HEK293 (cell line): Measurements from ENCODE around the gene SBNO2.

Experiments used
- ATF2 ChIP-seq: fragments of 450-650 bp; formaldehyde crosslinking; IDR thresholded peaks from 2 replicates; pipeline ENCODE4 v1.5.1; 2016; ENCODE audit warnings: missing biosample characterization, missing genetic modification characterization, low read depth
- KLF17 ChIP-seq: fragments of 450-650 bp; formaldehyde crosslinking; IDR thresholded peaks from 2 replicates; pipeline ENCODE4 v1.5.1; 2016; ENCODE audit warnings: missing biosample characterization, missing genetic modification characterization
- MZF1 ChIP-seq: fragments of 450-650 bp; formaldehyde crosslinking; IDR thresholded peaks from 2 replicates; pipeline ENCODE4 v1.5.1; 2017; ENCODE audit warnings: missing biosample characterization, missing genetic modification characterization, borderline replicate concordance
- PRDM2 ChIP-seq: fragments of 450-650 bp; formaldehyde crosslinking; IDR thresholded peaks from 2 replicates; pipeline ENCODE4 v1.5.1; 2016; ENCODE audit warnings: missing biosample characterization, missing genetic modification characterization, borderline replicate concordance
- PRDM4 ChIP-seq: fragments of 450-650 bp; formaldehyde crosslinking; IDR thresholded peaks from 2 replicates; pipeline ENCODE4 v1.5.1; 2017; ENCODE audit warnings: missing biosample characterization, missing genetic modification characterization
- TRIM28 ChIP-seq: IDR thresholded peaks from 2 replicates; pipeline ENCODE4 v1.6.1; 2011; ENCODE audit warnings: low read length, control low read depth, borderline replicate concordance
- YY1 ChIP-seq: fragments of 450-650 bp; formaldehyde crosslinking; IDR thresholded peaks from 2 replicates; pipeline ENCODE4 v1.5.1; 2018; ENCODE audit warnings: missing biosample characterization, missing genetic modification characterization
- ZFHX2 ChIP-seq: fragments of 450-650 bp; formaldehyde crosslinking; conservative IDR thresholded peaks from 2 replicates; pipeline ENCODE4 v1.5.1; 2016; ENCODE audit warnings: missing biosample characterization, missing genetic modification characterization
- ZNF114 ChIP-seq: fragments of 450-650 bp; formaldehyde crosslinking; IDR thresholded peaks from 2 replicates; pipeline ENCODE4 v1.5.0; 2017; ENCODE audit warnings: missing biosample characterization, missing genetic modification characterization
- ZNF146 ChIP-seq: fragments of 450-650 bp; formaldehyde crosslinking; IDR thresholded peaks from 2 replicates; pipeline ENCODE4 v1.5.1; 2016; ENCODE audit warnings: missing biosample characterization, missing genetic modification characterization
- ZNF184 ChIP-seq: fragments of 450-650 bp; IDR thresholded peaks from 2 replicates; pipeline ENCODE4 v1.5.1; 2018; ENCODE audit warnings: missing biosample characterization, mild to moderate bottlenecking, missing genetic modification characterization
- ZNF221 ChIP-seq: fragments of 450-650 bp; formaldehyde crosslinking; IDR thresholded peaks from 2 replicates; pipeline ENCODE4 v1.5.1; 2017; ENCODE audit warnings: missing biosample characterization, missing genetic modification characterization, borderline replicate concordance
- ZNF239 ChIP-seq: fragments of 450-650 bp; formaldehyde crosslinking; IDR thresholded peaks from 2 replicates; pipeline ENCODE4 v1.5.1; 2016; ENCODE audit warnings: missing biosample characterization, missing genetic modification characterization
- ZNF24 ChIP-seq: fragments of 450-650 bp; formaldehyde crosslinking; IDR thresholded peaks from 2 replicates; pipeline ENCODE4 v1.5.1; 2016; ENCODE audit warnings: missing biosample characterization, missing genetic modification characterization
- ZNF335 ChIP-seq: fragments of 450-650 bp; formaldehyde crosslinking; conservative IDR thresholded peaks from 2 replicates; pipeline ENCODE4 v1.5.1; 2016; ENCODE audit warnings: missing biosample characterization, missing genetic modification characterization
- ZNF48 ChIP-seq: fragments of 450-650 bp; formaldehyde crosslinking; IDR thresholded peaks from 2 replicates; pipeline ENCODE4 v1.5.1; 2016; ENCODE audit warnings: missing biosample characterization, missing genetic modification characterization
- ZNF510 ChIP-seq: fragments of 450-650 bp; formaldehyde crosslinking; IDR thresholded peaks from 2 replicates; pipeline ENCODE4 v1.5.1; 2018; ENCODE audit warnings: mild to moderate bottlenecking, missing genetic modification characterization, missing biosample characterization; ENCODE audit not compliant: insufficient replicate concordance
- ZNF518A ChIP-seq: fragments of 450-650 bp; formaldehyde crosslinking; conservative IDR thresholded peaks from 2 replicates; pipeline ENCODE4 v1.5.1; 2016; ENCODE audit warnings: low read depth, missing biosample characterization, missing genetic modification characterization
- ZNF544 ChIP-seq: fragments of 450-650 bp; formaldehyde crosslinking; IDR thresholded peaks from 2 replicates; pipeline ENCODE4 v1.5.0; 2017; ENCODE audit warnings: missing biosample characterization, missing genetic modification characterization
- ZNF600 ChIP-seq: fragments of 450-650 bp; formaldehyde crosslinking; IDR thresholded peaks from 2 replicates; pipeline ENCODE4 v1.5.1; 2016; ENCODE audit warnings: missing biosample characterization, missing genetic modification characterization
- ZNF610 ChIP-seq: fragments of 450-650 bp; formaldehyde crosslinking; IDR thresholded peaks from 2 replicates; pipeline ENCODE4 v1.5.1; 2016; ENCODE audit warnings: missing biosample characterization, missing genetic modification characterization, borderline replicate concordance
- ZNF701 ChIP-seq: fragments of 450-650 bp; formaldehyde crosslinking; IDR thresholded peaks from 2 replicates; pipeline ENCODE4 v1.5.1; 2016; ENCODE audit warnings: missing biosample characterization, missing genetic modification characterization
- ZNF704 ChIP-seq: fragments of 450-650 bp; formaldehyde crosslinking; IDR thresholded peaks from 2 replicates; pipeline ENCODE4 v1.5.1; 2016; ENCODE audit warnings: missing biosample characterization, missing genetic modification characterization

The SBNO2 gene

GRCh38 chr19:1217366-1217765 lies 43.3 kb upstream of the SBNO2 start (continued):
- no peak for TF ChIP-seq ZNF544 (tag by site-specific recombination)
- TF ChIP-seq PRDM4 (tag by site-specific recombination) = no peak
- TF ChIP-seq ZNF610 (tag by site-specific recombination) = no peak
- TF ChIP-seq ZNF701 (tag by site-specific recombination) = no peak
- TF ChIP-seq YY1 (tag by site-specific recombination) = no peak
- no peak for TF ChIP-seq ZNF48 (tag by site-specific recombination)
- no peak for TF ChIP-seq ZNF221 (tag by site-specific recombination)
- TF ChIP-seq ZNF114 = no peak
- no peak for TF ChIP-seq TRIM28
- no peak for TF ChIP-seq ZNF600
- peak; percentile 46; the same call in 1 of the 2 replicates for TF ChIP-seq KLF17 (tag by site-specific recombination)
- no peak for TF ChIP-seq PRDM2 (tag by site-specific recombination)
- no peak for TF ChIP-seq ZNF239 (tag by site-specific recombination)
- TF ChIP-seq ZFHX2 = 0 out of 2 replicates have a peak, but pooled peaks have one; percentile 20
- TF ChIP-seq ZNF510 = no peak
- no peak for TF ChIP-seq ZNF184 (tag by site-specific recombination)
- no peak for TF ChIP-seq ZNF518A
- TF ChIP-seq ZNF24 (tag by site-specific recombination) = no peak
- no peak for TF ChIP-seq ATF2 (tag by site-specific recombination)
- TF ChIP-seq ZNF146 = no peak
- TF ChIP-seq ZNF704 (tag by site-specific recombination) = no peak
- no peak for TF ChIP-seq MZF1 (tag by site-specific recombination)
- TF ChIP-seq ZNF335 (tag by site-specific recombination) = 0 out of 2 replicates have a peak, but pooled peaks have one; percentile 14
